Fibroblast of skin of right biceps (primary cell): ENCODE results near the gene SPP2.

Experiments
- DNase-seq: peaks from one replicate; pipeline ENCODE4 v3.0.0-alpha.2; 2013

Gene SPP2, protein sequence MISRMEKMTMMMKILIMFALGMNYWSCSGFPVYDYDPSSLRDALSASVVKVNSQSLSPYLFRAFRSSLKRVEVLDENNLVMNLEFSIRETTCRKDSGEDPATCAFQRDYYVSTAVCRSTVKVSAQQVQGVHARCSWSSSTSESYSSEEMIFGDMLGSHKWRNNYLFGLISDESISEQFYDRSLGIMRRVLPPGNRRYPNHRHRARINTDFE

GRCh38 chr2:234050455-234051135 lies at the start of gene SPP2:
Gene SPP2 (plus strand): TSS chr2:234050702. CDS start chr2:234050787, 85 bp downstream.
- DNase-seq, result no peak

GRCh38 chr2:234001380-234002160 lies 48.9 kb upstream of the SPP2 start:
- DNase-seq, result no peak

- DNase-seq, result no peak
Measured at GRCh38 chr2:234002281-234002680, 48.2 kb upstream of the SPP2 start.

- peak; percentile 94 for DNase-seq
Measured at GRCh38 chr2:234003972-234004617, 46.4 kb upstream of the SPP2 start.

DNA sequence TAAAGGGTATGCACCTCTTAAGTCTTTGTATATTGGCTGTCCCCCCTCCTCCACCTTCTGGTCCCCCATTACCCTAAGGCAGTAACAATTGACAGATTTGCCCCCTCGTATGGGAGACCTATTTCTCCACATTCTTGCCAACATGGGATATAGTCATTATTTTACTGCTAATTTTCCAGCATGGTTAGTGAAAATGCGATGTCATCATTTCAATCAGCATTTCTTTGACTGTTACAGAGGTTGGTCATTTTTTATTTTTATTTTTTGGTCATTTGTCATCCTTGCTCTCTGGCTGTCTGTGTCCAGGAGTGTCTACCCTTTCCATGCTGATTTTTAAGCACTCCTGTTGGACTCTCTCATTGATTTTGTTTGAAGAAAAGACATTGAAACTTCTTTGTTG lies 45.4 kb upstream of the SPP2 start:
- DNase-seq, result no peak

DNA sequence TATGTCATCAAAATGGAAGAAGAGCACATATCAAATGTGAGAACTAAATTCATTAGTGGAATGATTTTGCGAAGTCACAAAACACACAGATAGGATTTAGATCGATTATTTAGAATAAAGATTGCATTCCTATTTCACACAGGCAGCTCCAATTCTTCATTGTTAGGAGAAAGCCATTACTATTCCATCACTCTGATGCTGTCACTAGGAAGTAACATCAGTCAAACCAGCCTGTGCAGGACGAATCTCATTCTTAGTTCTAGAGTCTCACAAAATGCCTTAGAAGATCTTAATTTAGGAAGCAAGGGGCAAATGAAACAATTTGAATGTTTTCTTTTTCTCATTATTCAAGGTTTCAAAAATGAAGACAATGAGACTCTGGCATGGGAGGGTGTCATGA lies 44.0 kb upstream of the SPP2 start:
- no peak for DNase-seq

GRCh38 chr2:234014427-234014826 lies 36.1 kb upstream of the SPP2 start:
- DNase-seq, result no peak

GRCh38 chr2:234015861-234016260 lies 34.6 kb upstream of the SPP2 start:
- no peak for DNase-seq

GRCh38 chr2:234019896-234020295 lies 30.6 kb upstream of the SPP2 start:
- DNase-seq, result no peak

GRCh38 chr2:234020332-234020731 lies 30.2 kb upstream of the SPP2 start:
- no peak for DNase-seq

GRCh38 chr2:234022424-234022823 lies 28.1 kb upstream of the SPP2 start:
- no peak for DNase-seq

GRCh38 chr2:234024304-234024703 lies 26.2 kb upstream of the SPP2 start:
- no peak for DNase-seq

DNA sequence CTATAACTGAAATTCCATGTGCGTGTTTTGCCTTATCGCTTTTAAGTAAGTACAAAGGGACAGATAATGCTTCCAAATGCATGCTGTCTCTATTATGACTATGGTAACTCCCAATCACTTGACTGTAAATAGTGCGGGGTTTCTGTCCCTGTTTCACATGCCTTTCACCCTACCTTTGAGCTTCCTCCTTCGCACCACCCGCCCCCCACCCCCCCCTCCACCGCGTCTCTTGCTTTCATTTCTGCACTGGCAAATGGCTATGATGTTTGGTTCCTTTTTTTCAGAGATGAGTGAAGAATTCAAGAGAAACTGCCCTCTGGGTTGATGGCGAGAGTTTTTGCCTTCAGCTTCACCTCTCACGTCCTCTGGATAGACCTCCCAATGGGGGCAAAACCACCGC lies 25.0 kb upstream of the SPP2 start:
- DNase-seq, result no peak

- peak; percentile 67 for DNase-seq
Measured at GRCh38 chr2:234025891-234026401, 24.6 kb upstream of the SPP2 start.

- DNase-seq, result no peak
Measured at GRCh38 chr2:234026693-234027254, 23.7 kb upstream of the SPP2 start.

- DNase-seq, result no peak
Measured at GRCh38 chr2:234027641-234028040, 22.9 kb upstream of the SPP2 start.

DNA sequence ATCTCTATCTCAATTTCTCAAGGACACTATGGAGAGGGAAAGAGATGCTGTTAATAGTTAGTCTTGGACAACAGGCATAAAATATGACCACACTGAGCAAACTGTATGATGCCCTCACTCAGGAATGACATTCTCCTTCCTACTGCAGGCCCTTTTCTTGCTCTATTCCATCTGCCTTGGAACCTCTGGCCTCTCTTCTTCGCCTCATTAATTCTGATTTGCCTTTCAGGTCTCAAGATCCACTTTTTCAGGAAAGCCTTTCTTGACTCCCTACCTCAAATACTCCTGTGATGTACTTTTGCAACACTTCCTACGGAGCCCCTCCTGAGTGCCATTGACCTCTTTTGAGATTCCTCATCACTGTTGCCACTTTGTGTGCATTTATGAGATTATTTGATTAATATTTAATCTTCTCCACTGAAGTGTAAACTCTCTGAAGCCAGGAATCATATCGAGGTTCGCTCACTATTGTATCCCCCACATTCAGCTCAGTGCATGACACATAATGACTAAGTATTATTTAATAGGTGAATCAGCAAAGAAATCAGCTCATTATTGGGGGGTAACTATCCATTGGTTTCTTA lies 21.3 kb upstream of the SPP2 start:
- no peak for DNase-seq

- DNase-seq, result peak; percentile 30
Measured at GRCh38 chr2:234031207-234031606, 19.3 kb upstream of the SPP2 start.

- peak; percentile 76 for DNase-seq
Measured at GRCh38 chr2:234032279-234032856, 18.1 kb upstream of the SPP2 start.

DNA sequence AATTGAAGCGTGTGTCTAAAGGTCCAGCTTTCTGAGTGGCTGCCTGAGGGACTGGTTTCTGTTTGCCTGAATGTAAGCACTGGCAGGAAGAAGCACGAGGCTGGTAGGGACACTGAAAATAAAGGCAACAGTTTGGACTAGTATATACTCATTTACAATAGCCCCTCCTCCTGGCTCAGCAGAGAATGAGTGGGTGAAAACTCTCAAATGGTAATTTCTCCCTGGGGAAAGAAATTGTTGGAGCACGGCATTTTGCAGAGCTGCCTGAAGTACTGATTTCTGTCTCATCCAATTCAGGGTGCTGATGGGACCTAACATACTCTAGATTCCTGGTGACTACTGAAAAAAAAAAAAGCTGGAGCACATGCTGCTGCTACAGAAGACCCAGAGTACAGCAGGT lies 17.3 kb upstream of the SPP2 start:
- no peak for DNase-seq

DNA sequence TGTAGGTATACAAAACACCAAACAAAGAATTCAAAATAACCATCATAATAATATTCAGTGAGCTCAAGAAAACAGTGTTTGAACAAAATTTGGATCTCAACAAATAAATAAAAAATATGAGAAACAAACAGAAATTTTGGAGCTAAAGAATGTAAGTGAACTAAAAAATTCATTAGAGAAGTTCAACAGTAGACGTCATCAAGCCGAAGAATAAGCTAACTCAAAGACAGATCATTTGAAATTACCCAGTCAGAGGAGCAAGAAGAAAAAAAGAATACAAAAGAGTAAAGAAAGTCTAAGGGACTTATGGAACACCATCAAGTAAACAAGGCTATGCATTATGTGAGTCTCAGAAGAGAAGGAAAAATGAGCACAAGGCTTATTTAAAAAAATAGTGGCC lies 16.6 kb upstream of the SPP2 start:
- DNase-seq, result no peak
